Fibroblast of peridontal ligament (primary cell): ENCODE data around the gene MAST4.

Source experiments
- DNase-seq: peaks from one replicate; pipeline ENCODE4 v3.0.0-alpha.2; 2010; ENCODE audit errors: extremely low read depth

The MAST4 gene

DNA sequence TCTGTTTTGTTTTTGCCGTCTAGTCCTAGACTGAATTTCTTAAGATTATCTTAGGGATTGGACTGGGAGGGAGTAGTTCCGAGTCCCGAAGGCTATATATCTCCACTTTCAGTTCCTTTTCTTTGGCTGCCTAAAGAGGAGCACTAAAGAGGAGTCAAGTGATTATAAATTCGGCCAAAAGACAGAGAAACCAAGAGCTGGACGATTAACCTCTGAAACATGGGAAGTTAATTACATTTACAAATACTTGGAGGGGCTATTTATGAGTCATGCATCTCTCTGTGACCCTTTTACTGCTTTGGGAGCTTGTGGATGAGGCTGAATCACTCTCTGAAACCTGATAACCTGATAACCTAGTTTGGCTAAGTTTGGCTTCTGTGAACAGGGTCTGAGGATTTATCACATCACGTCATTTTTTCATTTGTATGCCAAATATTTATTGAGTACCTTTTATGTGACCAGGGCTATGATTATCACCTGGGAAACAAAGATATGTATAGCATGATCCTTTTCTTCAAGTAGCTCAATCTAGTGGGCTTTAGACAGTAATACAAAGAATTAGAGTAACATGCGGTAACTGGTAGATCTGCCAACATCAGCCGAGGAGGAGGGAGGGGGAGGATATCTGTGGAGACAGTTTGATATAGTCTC lies 419.5 kb downstream of the MAST4 start:
- peak; percentile 63 for DNase-seq

DNA sequence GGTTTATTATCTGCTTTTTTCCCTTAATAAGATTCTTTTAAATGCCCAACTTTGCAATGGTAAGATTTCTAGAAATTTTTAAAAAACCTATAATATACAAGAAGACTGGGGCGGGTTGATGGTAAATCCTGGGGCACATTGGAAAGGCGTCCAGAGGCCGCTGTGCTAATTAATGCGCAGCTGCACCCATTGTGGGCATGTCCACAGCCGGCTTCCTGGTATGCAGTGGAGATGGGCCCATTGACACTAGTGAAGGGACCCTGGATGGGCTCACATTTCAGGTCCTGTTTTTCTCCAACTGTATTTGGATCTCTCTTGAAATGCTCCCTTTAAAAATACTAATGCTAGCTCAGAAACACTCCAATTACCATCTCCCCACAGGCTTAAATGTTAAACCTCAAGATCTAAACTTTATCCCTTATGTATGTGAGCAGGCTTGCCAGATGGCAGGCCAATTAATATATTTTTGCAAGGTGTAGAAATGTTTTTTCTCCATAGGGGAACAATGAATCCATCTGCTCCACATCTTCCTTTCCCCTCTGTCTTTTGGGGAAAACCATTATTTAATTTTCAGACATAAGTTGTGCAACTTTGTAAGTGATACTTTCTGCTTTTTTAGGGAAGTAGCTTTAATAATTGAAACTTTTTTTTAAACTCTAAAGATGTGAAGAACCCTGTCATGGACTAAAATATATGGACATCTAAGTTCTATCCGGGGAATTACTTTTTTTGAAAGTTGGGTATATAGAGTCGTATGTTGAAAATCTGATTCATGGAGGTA lies 423.1 kb downstream of the MAST4 start:
- no peak for DNase-seq

DNA sequence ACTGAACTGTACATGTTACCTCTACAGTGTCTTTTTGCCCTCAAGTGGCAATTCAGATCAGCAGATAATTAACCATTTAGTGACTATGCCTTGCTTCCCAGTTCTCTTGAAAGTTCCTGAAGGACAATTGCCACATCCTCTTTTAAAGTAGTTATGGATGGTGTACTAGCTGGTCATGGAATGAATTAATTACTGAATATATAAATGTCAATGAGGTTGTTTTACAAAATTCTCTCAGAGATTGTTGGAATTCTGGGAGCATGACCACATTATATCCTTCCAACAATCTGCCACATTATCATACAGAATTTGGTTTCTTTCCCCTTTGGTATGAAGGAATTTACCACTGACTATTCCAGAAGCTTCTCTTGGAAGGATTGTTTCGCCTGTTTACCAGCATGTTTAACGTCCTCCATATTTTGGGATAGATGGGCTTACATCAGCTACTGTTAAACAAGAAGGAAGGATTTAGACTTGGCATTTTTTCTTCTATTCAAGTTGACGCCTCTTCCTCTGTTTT lies 424.0 kb downstream of the MAST4 start:
- DNase-seq: peak; percentile 33

DNA sequence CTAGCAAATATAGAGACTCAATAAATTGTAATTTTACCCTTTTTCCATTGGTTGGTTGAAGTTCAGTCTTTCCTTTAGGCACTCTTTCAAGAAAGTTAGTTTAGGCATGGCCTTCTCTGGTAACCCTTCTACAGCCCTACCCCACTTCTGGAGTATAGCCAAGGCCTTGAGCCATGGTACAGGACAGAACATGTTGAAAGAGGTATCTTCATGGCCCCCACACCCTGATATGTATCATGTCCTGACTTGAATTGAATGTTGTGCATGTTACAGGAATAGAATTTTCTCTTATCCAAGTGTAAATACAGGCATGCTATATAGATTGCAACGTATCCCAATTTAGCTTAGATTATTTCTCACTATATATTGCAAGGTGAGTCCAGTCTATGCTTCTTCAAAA lies 424.8 kb downstream of the MAST4 start:
- DNase-seq: no peak

DNA sequence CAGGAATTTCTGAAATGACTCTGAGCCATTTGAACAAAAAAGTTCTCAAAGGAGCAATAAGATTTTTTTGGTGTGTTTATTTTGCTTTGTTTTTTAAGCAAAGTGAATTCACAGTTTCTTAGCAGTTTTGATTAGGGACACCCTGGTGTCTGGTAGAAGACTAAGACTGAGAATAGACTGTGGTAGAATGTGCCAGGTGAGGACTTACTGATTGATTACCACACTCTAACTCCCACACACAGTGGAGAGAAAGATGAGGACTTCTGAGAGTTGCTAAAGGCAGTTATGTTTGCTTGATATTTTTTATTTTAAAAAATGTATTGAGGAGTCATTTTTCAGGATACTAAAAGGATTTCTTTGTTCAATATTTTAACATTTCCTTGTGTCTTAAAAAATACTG lies 425.3 kb downstream of the MAST4 start:
- no peak for DNase-seq

DNA sequence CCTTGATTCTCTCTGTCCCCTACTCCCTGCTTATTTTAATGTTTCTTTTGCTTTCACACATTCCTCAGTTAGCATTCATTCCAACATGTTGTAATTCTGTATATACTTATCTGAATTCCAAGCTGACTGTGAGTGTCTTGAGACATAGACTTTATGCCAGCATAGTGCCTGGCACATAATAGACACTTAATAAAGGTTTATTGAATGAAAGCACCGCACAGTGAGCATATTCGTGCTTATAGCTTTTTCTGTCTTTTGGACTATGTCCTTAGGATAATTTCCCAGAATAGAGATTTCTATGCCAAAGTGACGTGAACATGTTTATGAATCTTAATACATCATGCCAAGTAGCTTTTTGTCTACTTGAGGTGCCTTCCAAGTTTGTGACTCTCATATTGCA lies 425.8 kb downstream of the MAST4 start:
- peak; percentile 33 for DNase-seq

DNA sequence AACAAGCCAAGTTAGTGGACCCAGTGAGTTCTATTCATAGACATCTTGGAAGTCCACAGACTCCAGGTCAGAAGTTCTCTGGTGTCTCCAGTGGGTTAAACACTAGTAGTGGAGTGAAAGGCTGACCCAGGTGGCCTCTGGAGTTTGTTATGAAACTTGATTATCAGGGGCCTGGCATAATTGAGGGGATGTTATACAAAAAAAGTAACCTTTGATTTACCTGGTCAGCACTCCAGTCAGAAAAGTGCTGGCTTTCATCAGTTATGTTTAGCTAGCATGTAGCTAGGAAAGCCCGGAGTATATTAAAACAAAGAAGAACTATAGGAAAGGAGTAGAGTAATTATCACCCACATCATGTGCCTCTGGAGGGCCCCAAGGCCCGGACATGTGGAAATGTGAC lies 429.3 kb downstream of the MAST4 start:
- no peak for DNase-seq

DNA sequence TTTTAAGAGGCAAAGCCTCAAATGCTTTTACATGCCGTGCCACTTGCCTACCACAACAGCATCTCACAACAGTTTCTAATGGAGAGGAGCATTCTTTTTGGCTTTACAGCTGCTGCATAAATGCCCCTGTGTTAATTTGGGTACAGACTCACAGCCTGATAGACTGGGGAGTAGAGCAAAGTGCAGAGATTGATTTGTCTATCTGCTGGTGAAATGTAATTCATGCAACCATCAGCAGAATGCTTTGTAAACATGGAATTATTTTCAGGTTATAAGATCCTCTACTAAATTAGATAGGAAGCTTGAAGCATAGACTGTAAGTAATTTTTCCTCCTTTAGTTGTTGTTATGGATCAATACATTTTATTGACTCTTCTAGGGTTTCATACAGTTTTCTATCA lies 430.1 kb downstream of the MAST4 start:
- no peak for DNase-seq

DNA sequence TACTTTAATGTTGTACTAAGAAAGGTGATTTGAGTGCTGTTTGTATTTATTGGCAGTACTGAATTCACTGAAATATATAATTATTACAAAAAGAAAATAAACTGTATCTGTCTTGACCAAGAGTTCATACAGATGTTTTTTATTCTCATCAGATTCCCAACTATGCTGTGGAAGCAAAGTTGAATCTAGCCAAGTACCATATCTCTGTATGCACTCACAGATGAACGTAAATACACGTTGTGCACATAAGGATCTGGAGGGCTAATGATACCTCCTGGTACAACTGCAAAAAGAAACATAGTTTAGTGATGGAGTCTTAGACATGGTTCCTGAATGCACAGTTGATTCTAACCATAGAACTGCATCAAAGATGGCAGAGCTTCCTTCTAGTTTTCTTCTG lies 431.0 kb downstream of the MAST4 start:
- DNase-seq: no peak

DNA sequence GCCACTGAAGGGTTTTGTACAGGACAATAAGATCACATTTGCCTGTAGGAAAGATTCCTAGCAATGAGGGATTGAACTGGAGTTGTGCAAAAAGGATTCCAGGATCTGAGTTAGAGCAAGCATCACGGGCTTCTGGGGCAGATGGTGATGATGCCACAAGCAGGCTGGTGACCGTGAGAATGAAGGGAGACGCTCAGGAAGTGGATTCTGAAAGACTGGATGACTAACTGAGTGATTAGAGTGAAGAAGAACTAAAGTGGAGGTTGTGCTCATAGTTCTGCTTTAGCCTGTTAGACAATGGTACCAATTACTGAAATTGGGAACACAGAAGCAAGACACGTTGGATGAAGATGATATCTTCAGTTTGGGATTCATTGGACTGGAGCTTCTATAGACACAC lies 432.2 kb downstream of the MAST4 start:
- DNase-seq: no peak

DNA sequence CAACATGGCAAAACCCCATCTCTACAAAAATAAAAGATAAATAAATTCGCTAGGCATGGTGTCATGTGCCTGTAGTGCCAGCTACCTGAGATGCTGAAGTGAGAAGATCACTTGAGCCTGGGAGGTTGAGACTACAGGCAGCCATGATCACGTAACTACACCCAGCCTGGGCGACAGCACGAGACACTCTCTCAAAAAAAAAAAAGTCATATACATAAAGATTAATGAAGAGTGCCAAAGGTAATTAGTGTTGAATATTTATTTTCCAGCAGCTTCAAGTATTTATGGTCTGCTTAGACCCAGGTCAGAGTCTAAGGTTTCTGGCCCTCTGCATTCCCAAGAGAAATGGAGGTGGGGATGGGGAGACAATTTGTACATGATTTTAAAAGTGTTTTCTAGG lies 432.7 kb downstream of the MAST4 start:
- DNase-seq: no peak

DNA sequence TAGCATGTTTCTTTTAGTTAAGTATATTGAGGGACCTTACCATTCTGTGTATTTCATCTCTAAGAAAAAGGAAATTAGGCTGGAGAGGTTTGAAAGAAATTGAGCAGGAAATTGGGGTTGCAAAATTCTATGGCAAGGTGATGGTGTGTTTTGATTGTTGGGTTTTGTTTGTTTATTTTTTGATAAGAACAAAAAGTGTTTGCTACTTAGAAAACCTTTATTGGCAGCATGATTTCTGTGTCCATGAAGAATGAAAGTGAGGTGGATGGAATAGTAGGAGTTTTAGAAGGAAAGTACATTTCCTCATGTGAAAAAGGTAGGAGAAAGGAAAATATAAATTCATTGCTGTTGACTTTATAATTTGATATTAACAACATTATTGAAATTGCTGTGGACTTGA lies 433.3 kb downstream of the MAST4 start:
- no peak for DNase-seq

DNA sequence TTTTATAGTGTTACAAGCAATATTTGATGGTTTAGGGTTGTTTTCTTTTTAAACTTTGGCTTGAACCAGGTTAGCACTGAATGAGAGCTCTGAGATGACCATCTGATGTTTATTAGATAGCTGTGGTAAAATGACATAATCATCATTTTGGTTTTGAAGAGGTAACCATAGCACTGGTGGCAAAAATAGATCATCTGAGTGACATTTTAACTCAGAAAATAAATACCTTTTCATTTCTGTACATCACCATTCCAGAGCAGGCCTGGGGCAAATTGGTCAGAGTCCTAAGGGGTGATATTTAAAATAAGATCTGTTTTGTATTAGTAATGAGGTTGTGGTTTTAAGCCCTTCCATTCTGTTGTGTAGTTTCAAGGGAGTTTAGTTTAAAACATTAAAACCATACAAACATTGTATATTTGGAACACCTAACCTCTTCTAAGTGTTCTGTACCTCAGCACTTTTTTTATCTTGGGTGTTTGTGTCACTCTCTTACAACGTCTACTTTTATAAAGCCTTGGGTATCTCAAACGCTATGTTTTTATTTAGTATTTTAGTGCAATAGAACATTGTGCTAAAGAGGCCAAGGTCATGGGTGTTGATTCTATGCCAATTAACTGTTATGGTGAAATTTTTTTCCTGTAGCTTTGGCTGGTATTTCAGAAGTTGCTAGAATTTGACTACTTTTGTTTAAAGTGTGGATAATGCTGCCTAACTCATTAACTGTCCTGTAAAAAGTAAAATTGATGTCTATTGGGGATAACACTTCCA lies 434.3 kb downstream of the MAST4 start:
- DNase-seq: peak; percentile 62

DNA sequence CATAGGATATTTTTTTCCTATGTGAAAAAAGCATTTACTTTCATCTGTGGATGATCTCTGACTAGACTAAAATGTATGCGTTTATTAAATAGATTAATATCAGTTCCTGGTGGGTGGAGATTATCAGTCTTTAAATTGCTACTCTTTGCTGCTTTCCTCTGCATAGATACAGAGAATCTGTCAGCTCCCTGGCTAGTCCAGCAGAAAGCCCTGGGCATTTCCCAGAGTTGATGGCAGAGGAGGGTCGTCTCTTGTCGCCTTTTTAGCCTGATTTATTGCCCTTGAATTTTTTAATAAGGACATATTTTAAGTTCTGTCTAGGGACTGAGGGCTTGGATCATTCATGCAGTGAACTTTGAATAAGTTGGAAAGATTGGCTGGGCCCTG lies 434.9 kb downstream of the MAST4 start:
- no peak for DNase-seq

DNA sequence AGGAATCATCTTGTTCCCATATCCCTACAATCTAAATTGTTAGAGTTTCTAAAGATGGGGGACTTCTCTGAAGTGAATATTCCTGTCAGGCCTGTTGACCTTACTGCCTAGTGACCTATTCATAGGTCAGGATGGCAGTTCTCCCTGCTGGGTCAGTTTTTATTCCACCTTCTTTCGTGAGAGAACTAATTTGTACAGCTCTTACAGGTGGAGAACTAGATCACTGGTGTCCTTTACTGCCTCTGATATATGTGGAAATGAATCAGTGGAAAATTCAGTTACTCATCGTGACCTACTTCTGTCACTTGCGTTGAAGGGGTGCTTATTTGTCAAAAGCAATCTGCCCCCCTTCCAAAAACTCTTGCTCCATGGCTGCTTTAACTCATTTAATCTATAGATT lies 435.5 kb downstream of the MAST4 start:
- DNase-seq: no peak

DNA sequence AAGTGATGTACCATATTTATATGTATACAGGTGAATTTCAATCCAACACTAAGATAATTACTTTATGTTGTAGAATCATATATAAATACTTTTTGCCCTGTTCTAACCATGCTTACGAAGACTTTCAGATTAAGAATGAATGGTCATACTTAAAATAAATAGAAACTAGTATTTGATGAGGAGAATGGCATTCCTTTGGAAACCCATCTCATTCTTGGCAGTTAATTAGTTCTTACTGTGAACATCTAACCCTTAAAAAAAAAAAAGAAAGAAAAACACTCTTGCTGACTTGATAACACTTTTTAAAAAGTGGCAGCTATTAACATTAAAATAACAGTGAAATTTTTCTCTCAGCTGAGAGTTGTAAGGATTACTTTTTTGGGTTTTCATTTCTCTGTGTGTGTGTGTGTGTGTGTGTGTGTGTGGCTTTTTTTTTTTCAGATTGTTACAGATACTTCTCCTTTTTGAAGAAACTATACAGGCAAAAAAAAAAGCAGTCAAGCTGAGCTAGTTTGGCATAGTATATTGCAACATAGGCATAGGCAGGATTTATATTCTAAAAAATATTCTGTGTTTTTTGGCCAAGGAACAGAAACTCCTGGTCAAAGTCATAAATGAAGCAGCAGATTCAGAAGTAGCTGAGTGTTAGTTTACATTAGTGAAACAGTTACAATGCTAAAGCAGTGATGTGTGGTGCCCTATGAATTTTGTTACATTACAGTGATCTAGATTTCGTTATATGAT lies 436.9 kb downstream of the MAST4 start:
- DNase-seq: peak; percentile 82

DNA sequence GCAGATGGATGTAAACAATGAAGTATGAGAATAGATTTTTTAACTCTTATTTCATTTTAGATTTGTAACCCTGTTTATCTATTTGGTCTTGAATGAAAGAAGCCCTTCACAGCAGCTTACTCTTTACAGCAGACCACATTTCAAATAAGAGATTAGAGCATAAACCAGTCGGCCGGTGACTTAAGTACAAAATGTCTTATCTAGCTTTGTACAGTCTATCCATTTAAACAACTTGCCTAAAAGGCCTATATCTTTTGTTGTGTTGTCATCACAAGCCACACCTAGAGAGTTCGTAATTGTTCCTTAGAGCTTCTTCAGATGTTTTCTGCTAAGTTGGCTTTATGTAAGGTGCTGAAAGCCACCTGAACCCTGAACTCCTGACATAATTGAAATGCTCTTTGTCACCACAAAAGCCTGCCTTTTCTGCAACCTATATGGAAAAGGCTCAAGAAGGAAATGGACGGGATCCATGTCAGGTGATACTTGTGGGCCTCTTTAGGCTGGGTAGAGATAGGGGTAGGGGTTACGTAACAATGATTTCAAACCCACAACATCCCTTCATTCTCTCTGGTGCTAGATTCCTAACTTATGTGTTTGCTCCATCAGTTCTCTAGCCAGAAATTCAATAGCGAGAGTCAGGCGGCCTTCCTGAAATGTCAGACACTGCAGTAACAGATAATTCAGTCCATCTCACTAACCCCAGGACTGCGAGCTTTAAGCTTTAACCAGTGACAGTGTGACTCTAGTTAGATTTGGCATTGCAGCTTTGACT lies 437.9 kb downstream of the MAST4 start:
- DNase-seq: no peak

DNA sequence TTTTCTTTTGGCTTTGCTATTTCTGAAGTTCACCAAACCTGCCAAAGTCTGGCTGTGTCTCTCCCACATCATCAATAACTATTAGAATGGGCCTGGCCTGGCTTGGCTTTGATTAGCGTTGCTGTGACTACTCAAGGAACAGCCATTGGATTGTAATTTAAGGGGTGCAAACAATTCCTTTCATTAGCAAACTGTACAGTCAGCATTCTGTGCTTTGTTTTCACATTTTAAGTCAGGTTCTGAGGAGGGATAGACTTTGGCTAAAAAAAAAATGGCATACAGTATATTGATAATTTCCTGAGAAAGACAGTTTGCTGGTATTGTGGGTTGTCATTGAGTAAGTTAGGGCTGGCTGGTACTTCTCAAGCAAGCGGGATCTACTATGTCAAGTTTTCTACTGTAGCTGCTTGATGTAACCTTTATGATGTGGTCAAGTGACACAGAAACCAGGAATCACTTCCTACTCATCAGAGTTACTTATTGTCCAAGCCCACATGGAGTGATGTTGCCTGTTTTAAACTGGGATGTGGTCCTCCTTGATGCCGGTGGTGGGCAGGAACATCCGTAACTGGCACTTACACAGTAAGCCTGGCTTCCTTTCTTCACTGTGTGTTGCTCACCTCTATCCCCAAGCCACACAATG lies 439.0 kb downstream of the MAST4 start:
- DNase-seq: no peak

DNA sequence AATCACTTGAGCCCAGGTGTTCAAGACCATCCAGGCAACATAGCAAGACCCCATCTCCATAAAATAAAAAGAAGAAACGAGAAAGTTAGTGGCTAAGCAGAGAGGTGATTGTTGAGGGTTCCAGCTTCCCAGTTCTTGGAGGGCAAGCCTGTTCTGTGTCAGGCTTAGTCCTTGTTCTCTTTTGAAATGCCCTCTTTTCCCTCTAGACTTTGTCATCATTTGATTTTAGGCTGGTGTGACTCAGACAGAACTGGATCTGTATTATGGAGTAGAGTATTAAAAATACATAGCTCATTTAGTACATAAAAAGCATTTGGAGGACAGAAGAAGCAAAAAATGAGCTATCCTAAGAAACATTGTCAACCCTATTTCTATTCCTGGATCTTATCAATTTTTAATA lies 441.0 kb downstream of the MAST4 start:
- no peak for DNase-seq

DNA sequence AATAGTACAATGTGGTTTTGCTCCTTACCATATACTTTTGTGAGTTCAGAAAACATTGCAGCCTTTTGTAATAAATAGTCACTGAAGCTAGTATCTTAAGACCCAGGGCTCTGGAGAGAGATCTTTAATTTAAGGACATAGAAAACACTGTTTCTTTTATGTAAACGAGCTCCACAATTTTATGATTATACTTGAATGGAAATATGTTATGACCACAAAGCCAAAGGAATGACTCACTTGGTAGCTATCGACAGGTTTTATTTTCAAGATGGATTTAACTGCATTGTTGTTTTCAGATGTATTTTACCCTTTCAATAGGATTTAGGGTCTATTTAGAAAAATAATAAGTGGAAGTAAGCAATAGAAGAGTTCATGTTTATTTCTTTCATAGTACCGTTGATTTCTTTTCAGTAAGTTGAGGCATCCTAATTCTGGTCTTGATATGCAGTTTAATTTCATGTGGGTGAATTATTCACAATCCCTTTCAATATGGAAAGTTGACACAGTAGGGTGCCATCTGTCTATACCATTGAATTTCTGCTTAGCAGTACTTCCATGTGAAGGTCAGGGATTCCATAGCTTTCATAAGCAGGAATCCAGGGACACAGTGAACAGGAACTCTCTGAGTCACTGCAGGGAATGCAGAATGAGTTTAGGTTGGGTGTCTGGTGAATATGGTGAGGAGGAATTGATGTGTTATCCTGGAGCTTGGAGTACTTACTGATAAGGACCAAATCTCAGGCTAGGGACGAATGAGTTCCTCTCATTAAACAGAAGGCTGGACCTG lies 442.8 kb downstream of the MAST4 start:
- DNase-seq: peak; percentile 69
